ENCODE data around the gene C17orf100. TPM values are rescaled to one million over a fixed set of nuclear protein-coding genes. Genes with fewer than 3 reads are reported as not detected.
A peak's percentile ranks its signal among the peaks of the same experiment; 100 is the strongest.

C17orf100 gene
- total RNA-seq, 1 experiment from 2014 or later, result 0.70 TPM

GRCh38 chr17:6688944-6689343, 37.4 kb downstream of the C17orf100 start:
- H2BK120ac ChIP-seq (ENCODE audit: low read depth, low read length, poor library complexity, severe bottlenecking), result no peak overlapping the region
- H3K27ac Mint-ChIP-seq, result peak overlapping the region in 1 of 3 experiments; percentile 24; a peak in 1 of 7 replicates
- H2BK15ac ChIP-seq (ENCODE audit: low read depth, low read length), result no peak overlapping the region
- H3T11ph ChIP-seq (ENCODE audit: low read length), result no peak overlapping the region
- no peaks in the 10 kb centered on the region for H4K20me1 ChIP-seq (ENCODE audit: control insufficient read depth, insufficient read depth, insufficient read length)
- H3K4me3 Mint-ChIP-seq, result no peak overlapping the region
- H3K79me2 ChIP-seq (ENCODE audit: insufficient read depth, low read length), result no peaks in the 10 kb centered on the region
- no peak overlapping the region for H2BK12ac ChIP-seq (ENCODE audit: insufficient read length, low read depth, low read length)
- H3K9me3 Mint-ChIP-seq, result no peaks in the 10 kb centered on the region
- H2AK5ac ChIP-seq (ENCODE audit: insufficient read length, low read length), result no peak overlapping the region
- no peak overlapping the region for H3K9ac ChIP-seq (ENCODE audit: extremely low read depth, insufficient read length, low read length)
- no peak overlapping the region for H4K5ac ChIP-seq (ENCODE audit: insufficient read length, low read depth, low read length)
- H3K4me2 ChIP-seq (ENCODE audit: insufficient read depth, insufficient read length, low read length), result no peak overlapping the region
- H4K8ac ChIP-seq (replicated peaks; ENCODE audit: insufficient read length, low read depth, low read length), result no peak overlapping the region
- H3K27me3 Mint-ChIP-seq (ENCODE audit: low read depth), result peaks cover 16% of the 10 kb centered on the region
- no peak overlapping the region for H3K27ac ChIP-seq (ENCODE audit: insufficient read length, low read depth, low read length)
- H3K23ac ChIP-seq (ENCODE audit: insufficient read length, low read depth, low read length), result no peak overlapping the region
- H3K23me2 ChIP-seq (ENCODE audit: insufficient read length, low read depth, low read length, poor library complexity, severe bottlenecking), result no peaks in the 10 kb centered on the region
- no peaks in the 10 kb centered on the region for H3K27me3 ChIP-seq (ENCODE audit: insufficient read depth, low read length)
- WGBS (ENCODE audit: extremely low coverage, insufficient read length, low lambda C conversion rate), result no CpG with 5 or more reads among the region's 9 CpGs
- no peak overlapping the region for H3K14ac ChIP-seq (ENCODE audit: insufficient read depth, low read length)
- no peaks in the 10 kb centered on the region for H3K9me3 ChIP-seq (ENCODE audit: control insufficient read depth, low read depth, low read length)
- no peak overlapping the region for H3K18ac ChIP-seq (ENCODE audit: insufficient read length, low read depth, low read length)
- no peaks in the 10 kb centered on the region for H3K4me1 Mint-ChIP-seq
- no peak overlapping the region for H2BK20ac ChIP-seq (ENCODE audit: low read depth, low read length, poor library complexity, severe bottlenecking)
- H3K4ac ChIP-seq (ENCODE audit: low read depth, low read length), result no peak overlapping the region
- no peaks in the 10 kb centered on the region for H3K79me1 ChIP-seq (ENCODE audit: insufficient read depth, low read depth, low read length, poor library complexity, severe bottlenecking)
- TF ChIP-seq CTCF (conservative IDR thresholded peaks at IDR 0.05), result no peak
- H2BK5ac ChIP-seq (ENCODE audit: insufficient read length, low read length), result no peak overlapping the region
- no peak for DNase-seq
- H3K36me3 Mint-ChIP-seq (ENCODE audit: insufficient read depth in 1 of 3, low read depth in 3 of 3), result no peaks in the 10 kb centered on the region
- H3K4me1 ChIP-seq (ENCODE audit: insufficient read depth, low read length), result no peaks in the 10 kb centered on the region
- no peak overlapping the region for H2AFZ ChIP-seq (ENCODE audit: low read length)
- H3K56ac ChIP-seq (ENCODE audit: insufficient read length, low read depth, low read length), result no peak overlapping the region
- no peak overlapping the region for H4K91ac ChIP-seq (ENCODE audit: insufficient read length, low read depth, low read length)

All from H9 (cell line).